Endothelial cell of umbilical vein (primary cell): ENCODE data around the gene WDR77. TPM values are rescaled to one million over a fixed set of nuclear protein-coding genes. Genes with fewer than 3 reads are reported as not detected.

ENCODE experiments used
- BruUV-seq: library from RNA; stranded (reverse); fragments of 400-500 nt; replicated peaks from 2 replicates; lab custom pipeline; 2021; lab: Mats Ljungman, UMichigan
- CTCF ChIA-PET: fragments of 300-600, 350-600 bp; sonication (Branson Sonifier 250); formaldehyde crosslinking; loops from one replicate; lab custom pipeline; 2021; ENCODE audit warnings: antibody characterized with exemption, inconsistent platforms; lab: Charles Lee
- POLR2A ChIA-PET: fragments of 300-600, 350-600 bp; sonication (Branson Sonifier 250); formaldehyde crosslinking; loops from one replicate; lab custom pipeline; 2021; ENCODE audit warnings: antibody characterized with exemption, inconsistent platforms; lab: Charles Lee
- DNase-seq: peaks from one replicate; pipeline ENCODE4 v3.0.0-alpha.2; 2011; ENCODE audit warnings: low read depth, low spot score
- FAIRE-seq: peaks from 2 replicates; lab custom pipeline; 2011; peaks lifted over from hg19 to GRCh38; lab: Jason Lieb, UNC
- H2AFZ ChIP-seq: 2 replicates; pipeline ENCODE4 v1.6.0; 2012; ENCODE audit warnings: low read depth, low read length, control low read depth, inconsistent platforms
- H3K27ac ChIP-seq: 2 replicates; pipeline ENCODE4 v1.5.1; 2011; ENCODE audit warnings: low read depth, mild to moderate bottlenecking, control low read depth, low read length, moderate library complexity; ENCODE audit not compliant: insufficient read depth
- H3K27me3 ChIP-seq, 2 experiments: 2 replicates each; pipeline versions ENCODE4 v1.6.0 to v1.6.1; 2011; ENCODE audit warnings: low read length in 2 of 2, mixed read lengths in 1 of 2; ENCODE audit not compliant: control insufficient read depth in 2 of 2, insufficient read depth in 2 of 2
- H3K36me3 ChIP-seq, 2 experiments: 2 replicates in 1 of 2; 3 replicates in 1 of 2; pipeline ENCODE4 v1.5.1; 2011; ENCODE audit warnings: low read length in 2 of 2, mild to moderate bottlenecking in 1 of 2, moderate library complexity in 1 of 2; ENCODE audit not compliant: control insufficient read depth in 2 of 2, insufficient read depth in 2 of 2; ENCODE audit errors: extremely low read depth in 1 of 2
- H3K4me1 ChIP-seq: 3 replicates; pipeline ENCODE4 v1.5.1; 2011; ENCODE audit warnings: mild to moderate bottlenecking, low read length; ENCODE audit not compliant: control insufficient read depth, insufficient read depth; ENCODE audit errors: extremely low read depth
- H3K4me2 ChIP-seq: 2 replicates; pipeline ENCODE4 v1.6.1; 2011; ENCODE audit warnings: low read length, control low read depth, mixed read lengths; ENCODE audit not compliant: insufficient read depth
- H3K4me3 ChIP-seq, 3 experiments: fragments of 200-600 bp in 1 of 3; sonication (generic), shearing (Covaris generic) in 1 of 3; replicated peaks in 1 of 3; 2 replicates each; pipeline ENCODE4 v1.5.1; 2011 to 2016; ENCODE audit warnings: control low read depth in 3 of 3, low read length in 3 of 3, mild to moderate bottlenecking in 2 of 3, inconsistent platforms in 1 of 3, low read depth in 1 of 3, moderate library complexity in 1 of 3; ENCODE audit not compliant: insufficient read depth in 1 of 3
- H3K79me2 ChIP-seq: 2 replicates; pipeline ENCODE4 v1.6.0; 2012; ENCODE audit warnings: low read length, inconsistent platforms; ENCODE audit not compliant: control insufficient read depth, insufficient read depth
- H3K9ac ChIP-seq: replicated peaks from 2 replicates; pipeline ENCODE3; 2011; ENCODE audit warnings: low read length, control low read depth; ENCODE audit not compliant: insufficient read depth; ENCODE audit errors: extremely low read depth
- H3K9me1 ChIP-seq: replicated peaks from 3 replicates; pipeline ENCODE4 v1.6.0; 2011; ENCODE audit warnings: mild to moderate bottlenecking, low read length; ENCODE audit not compliant: control insufficient read depth, insufficient read depth; ENCODE audit errors: extremely low read depth
- H3K9me3 ChIP-seq: replicated peaks from 2 replicates; pipeline ENCODE4 v1.5.1; 2012; ENCODE audit warnings: low read length, inconsistent platforms; ENCODE audit not compliant: control insufficient read depth, insufficient read depth
- H4K20me1 ChIP-seq: replicated peaks from 2 replicates; pipeline ENCODE3; 2011; ENCODE audit warnings: mild to moderate bottlenecking, low read length; ENCODE audit not compliant: control insufficient read depth, insufficient read depth; ENCODE audit errors: extremely low read depth
- CTCF ChIP-seq, 2 donors: IDR thresholded peaks; 1 replicate in 1 of 2; 2 replicates in 1 of 2; pipeline ENCODE4 v1.5.1; 2011; ENCODE audit warnings: low read length in 2 of 2, mild to moderate bottlenecking in 2 of 2, moderate library complexity in 2 of 2, control low read depth in 1 of 2, inconsistent platforms in 1 of 2, low read depth in 1 of 2; ENCODE audit not compliant: insufficient read depth in 1 of 2; ENCODE audit errors: extremely low read depth in 1 of 2
- EZH2 ChIP-seq: IDR thresholded peaks from 2 replicates; pipeline ENCODE4 v1.6.1; 2012; ENCODE audit warnings: borderline replicate concordance, low read depth, mild to moderate bottlenecking, moderate library complexity, low read length, inconsistent platforms; ENCODE audit not compliant: severe bottlenecking
- FOS ChIP-seq: IDR thresholded peaks from 2 replicates; pipeline ENCODE4 v1.6.1; 2011; ENCODE audit warnings: mild to moderate bottlenecking, low read length, moderate library complexity, borderline replicate concordance; ENCODE audit not compliant: insufficient read depth
- GATA2 ChIP-seq: IDR thresholded peaks from 2 replicates; pipeline ENCODE4 v1.7.0; 2011; ENCODE audit warnings: low read depth, mild to moderate bottlenecking, moderate library complexity, mixed read lengths, low read length; ENCODE audit not compliant: insufficient read length, insufficient read depth
- JUN ChIP-seq: IDR thresholded peaks from 2 replicates; pipeline ENCODE4 v1.6.1; 2011; ENCODE audit warnings: borderline replicate concordance, low read depth; ENCODE audit not compliant: insufficient read length, insufficient read depth
- MAX ChIP-seq: IDR thresholded peaks from 2 replicates; pipeline ENCODE4 v1.6.1; 2011; ENCODE audit not compliant: insufficient read depth, insufficient read length
- MYC ChIP-seq: IDR thresholded peaks from one replicate; pipeline ENCODE4 v1.6.1; 2011; ENCODE audit warnings: mild to moderate bottlenecking, low read depth, low read length
- POLR2A ChIP-seq: IDR thresholded peaks from 2 replicates; pipeline ENCODE4 v1.6.1; 2012; ENCODE audit warnings: low read depth, mild to moderate bottlenecking, control low read depth, low read length
- POLR2AphosphoS5 ChIP-seq: IDR thresholded peaks from 2 replicates; pipeline ENCODE4 v1.6.1; 2012; ENCODE audit warnings: low read depth, mild to moderate bottlenecking, control low read depth, low read length, moderate library complexity; ENCODE audit not compliant: insufficient read depth
- dilution Hi-C: fragments of 300-500 bp; cut with MboI; formaldehyde crosslinking; loops from one replicate; pipeline ENCODE4 v1.15.0; 2019; ENCODE audit warnings: low sequenced_read_pairs; ENCODE audit not compliant: extremely low pct_ligation_motif_present
- intact Hi-C: fragments of 100-400 bp; cut with micrococcal nuclease; formaldehyde crosslinking; loops from one replicate; pipeline ENCODE4 v1.10.0; 2022
- polyA plus RNA-seq, 4 experiments: library from polyadenylated mRNA; depleted of rRNA in 3 of 4; stranded (reverse) in 3 of 4; unstranded in 1 of 4; fragments of >200 nt; gene quantifications; 2 replicates each; pipeline versions ENCODE4 v1.2.1 to v1.2.3, GENCODE V29; 2011 to 2012; ENCODE audit warnings: missing spikeins in 1 of 4
- total RNA-seq: library from RNA; stranded (reverse); gene quantifications from 2 replicates; pipeline ENCODE4 v1.2.3, GENCODE V29; 2021

WDR77 gene
- total and polyA plus RNA-seq, 2 donors (not counting 3 experiments of a cell fraction or from before 2014, with no cell fraction given) = 41.3 to 116 TPM

GRCh38 chr1:111448482-111448917 is 556 bp downstream of the WDR77 start:
- Histone ChIP-seq H2AFZ (peak overlapping the region; percentile 42), H3K4me2 (peak overlapping the region; percentile 67), H3K4me3 (peak overlapping the region; percentile 56 to 87 (median 79)), H3K27me3 (no peaks in the 10 kb centered on the region), H3K4me1 (peaks cover 21% of the 10 kb centered on the region), H3K9me1 (no peaks in the 10 kb centered on the region), H3K79me2 (peaks cover 74% of the 10 kb centered on the region), H3K9me3 (no peaks in the 10 kb centered on the region), H3K27ac (peak overlapping the region; percentile 45), H4K20me1 (peaks cover 3% of the 10 kb centered on the region), H3K9ac (peak overlapping the region; percentile 85), H3K36me3 (peaks cover 4 to 5% of the 10 kb centered on the region in 2 experiments)
- POLR2A ChIA-PET = interaction anchor here (1.0 to 1.1 kb wide), 2 partner anchors 11 to 484 kb away, joined by 3 to 4 read pairs; no protein-coding TSS in a partner anchor
- dilution Hi-C loops = no loop called here
- no peak for FAIRE-seq
- BruUV-seq = no TSS peak
- no peak for TF ChIP-seq FOS
- TF ChIP-seq EZH2 = no peak
- no peak for TF ChIP-seq MAX
- TF ChIP-seq MYC = no peak
- no peak for TF ChIP-seq CTCF (IDR thresholded peaks at IDR 0.05; ENCODE audit: extremely low read depth in 1 of 2, insufficient read depth in 1 of 2, low read depth in 1 of 2, low read length in 2 of 2)
- no peak for TF ChIP-seq POLR2A
- TF ChIP-seq JUN = no peak
- TF ChIP-seq GATA2 = no peak
- no peak for TF ChIP-seq POLR2AphosphoS5
- CTCF ChIA-PET = interaction anchor here (0.5 to 1.9 kb wide), 5 partner anchors 10 to 321 kb away, joined by 3 to 8 read pairs (median 4); no protein-coding TSS in a partner anchor
- DNase-seq = peak; percentile 13
- intact Hi-C loops = no loop called here
